OCI-LY7 (cell line): Measurements from ENCODE around the gene SPAG16. TPM values are rescaled to one million over a fixed set of nuclear protein-coding genes. Genes with fewer than 3 reads are reported as not detected.

Experiments used
- BruUV-seq: library from RNA; stranded (reverse); fragments of 400-500 nt; replicated peaks from 2 replicates; lab custom pipeline; 2021; lab: Mats Ljungman, UMichigan
- CTCF ChIA-PET: fragments of 300-600 bp; sonication (Branson Sonifier 250); formaldehyde crosslinking; loops from one replicate; lab custom pipeline; 2022; ENCODE audit warnings: antibody characterized with exemption; ENCODE audit not compliant: unreplicated experiment; lab: Charles Lee
- POLR2A ChIA-PET: fragments of 300-600 bp; sonication (Branson Sonifier 250); formaldehyde crosslinking; loops from one replicate; lab custom pipeline; 2022; ENCODE audit warnings: antibody characterized with exemption; lab: Charles Lee
- DNase-seq: peaks from one replicate; pipeline ENCODE4 v3.0.0-alpha.2; 2015; ENCODE audit warnings: low spot score
- H2AFZ ChIP-seq: fragments of 200-600 bp; sonication (generic), shearing (Covaris generic); 2 replicates; pipeline ENCODE4 v1.6.1; 2014; ENCODE audit warnings: mild to moderate bottlenecking, antibody characterized with exemption, low read length, moderate library complexity
- H3K27ac ChIP-seq: fragments of 200-600 bp; sonication (generic); 2 replicates; pipeline ENCODE4 v1.5.1; 2014; ENCODE audit warnings: mixed run types, low read depth, mild to moderate bottlenecking, moderate library complexity, low read length, inconsistent platforms; ENCODE audit not compliant: poor library complexity, severe bottlenecking
- H3K36me3 ChIP-seq: fragments of 200-600 bp; sonication (generic); 2 replicates; pipeline ENCODE4 v1.6.1; 2014; ENCODE audit warnings: mild to moderate bottlenecking, antibody characterized with exemption, low read length, moderate library complexity, mixed read lengths; ENCODE audit not compliant: insufficient read depth
- H3K4me1 ChIP-seq: fragments of 200-600 bp; sonication (generic); 2 replicates; pipeline ENCODE4 v1.5.1; 2014; ENCODE audit warnings: mild to moderate bottlenecking, low read length; ENCODE audit not compliant: insufficient read depth, poor library complexity, severe bottlenecking
- H3K4me2 ChIP-seq: fragments of 200-600 bp; sonication (generic); 2 replicates; pipeline ENCODE4 v1.6.1; 2014; ENCODE audit warnings: mild to moderate bottlenecking, low read length
- H3K4me3 ChIP-seq: fragments of 200-600 bp; sonication (generic); 2 replicates; pipeline ENCODE4 v1.5.1; 2014; ENCODE audit warnings: mild to moderate bottlenecking, low read depth, low read length; ENCODE audit not compliant: poor library complexity, severe bottlenecking
- H3K79me2 ChIP-seq: fragments of 200-600 bp; sonication (generic); 2 replicates; pipeline ENCODE4 v1.6.1; 2016; ENCODE audit warnings: low read depth, mild to moderate bottlenecking, low read length, moderate library complexity, mixed read lengths; ENCODE audit not compliant: insufficient read depth
- H3K9me2 ChIP-seq: fragments of 200-600 bp; sonication (generic); 2 replicates; pipeline ENCODE4 v1.6.1; 2016; ENCODE audit warnings: mild to moderate bottlenecking, low read length, mixed read lengths; ENCODE audit not compliant: insufficient read depth
- H3K9me3 ChIP-seq: fragments of 200-600 bp; sonication (generic); 2 replicates; pipeline ENCODE4 v1.6.1; 2014; ENCODE audit warnings: mild to moderate bottlenecking, mixed run types, low read length, mixed read lengths
- H4K20me1 ChIP-seq: fragments of 200-600 bp; sonication (generic); 2 replicates; pipeline ENCODE4 v1.6.1; 2014; ENCODE audit warnings: mild to moderate bottlenecking, antibody characterized with exemption, low read length, moderate library complexity, mixed read lengths; ENCODE audit not compliant: insufficient read depth
- EZH2phosphoT487 ChIP-seq: fragments of 200-600 bp; sonication (generic); IDR thresholded peaks from 2 replicates; pipeline ENCODE4 v1.6.1; 2018; ENCODE audit warnings: low read depth, borderline replicate concordance, mild to moderate bottlenecking, mixed run types, antibody characterized with exemption, low read length, moderate library complexity, mixed read lengths
- intact Hi-C: fragments of 100-400 bp; cut with micrococcal nuclease; formaldehyde crosslinking; loops from one replicate; pipeline ENCODE4 v1.10.0; 2022; ENCODE audit not compliant: unreplicated experiment
- total RNA-seq, 2 experiments: library from RNA; depleted of rRNA in 1 of 2; stranded (reverse); fragments of >200 nt in 1 of 2; shearing (Covaris generic) in 1 of 2; gene quantifications; 2 replicates each; pipeline ENCODE4 v1.2.3, GENCODE V29; 2014 to 2022
- TF ChIP-seq, protein P1 (sequence below): fragments of 200-600 bp; sonication (generic); conservative IDR thresholded peaks from 2 replicates; pipeline ENCODE4 v1.5.1; 2014; ENCODE audit warnings: mild to moderate bottlenecking, antibody characterized with exemption, low read length, moderate library complexity, mixed read lengths

SPAG16 gene
- total RNA-seq, 2 experiments from 2014 or later = 22.1 to 24.2 TPM

DNA sequence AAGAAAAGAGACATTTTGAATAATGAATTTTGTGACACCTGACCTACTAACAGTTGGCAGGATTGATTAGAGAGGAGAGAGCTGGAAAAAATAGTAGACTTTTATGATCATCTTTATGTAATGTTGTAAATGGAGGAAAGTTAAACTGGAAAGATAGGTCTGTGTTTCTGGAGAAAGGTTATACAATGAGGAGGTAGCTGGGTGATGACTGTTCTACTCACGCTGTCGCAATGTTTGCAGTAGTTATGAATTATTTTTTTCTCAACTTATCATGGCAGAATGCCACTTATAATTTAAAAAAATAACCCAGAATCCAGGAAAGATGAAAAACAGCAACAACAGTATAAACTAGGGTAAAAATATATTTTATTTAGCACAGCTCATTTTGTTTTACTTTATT, 364.9 kb downstream of the SPAG16 start:
- intact Hi-C loops = no loop called here
- no peaks in the 10 kb centered on the region for H3K36me3 ChIP-seq
- H3K4me1 ChIP-seq = no peaks in the 10 kb centered on the region
- no TSS peak for BruUV-seq
- ChIA-PET CTCF (no interaction called here), POLR2A (interaction anchor here (0.8 to 1.5 kb wide), 2 partner anchors 8 to 252 kb away, joined by 3 read pairs; no protein-coding TSS in a partner anchor)
- TF ChIP-seq, protein P1, sequence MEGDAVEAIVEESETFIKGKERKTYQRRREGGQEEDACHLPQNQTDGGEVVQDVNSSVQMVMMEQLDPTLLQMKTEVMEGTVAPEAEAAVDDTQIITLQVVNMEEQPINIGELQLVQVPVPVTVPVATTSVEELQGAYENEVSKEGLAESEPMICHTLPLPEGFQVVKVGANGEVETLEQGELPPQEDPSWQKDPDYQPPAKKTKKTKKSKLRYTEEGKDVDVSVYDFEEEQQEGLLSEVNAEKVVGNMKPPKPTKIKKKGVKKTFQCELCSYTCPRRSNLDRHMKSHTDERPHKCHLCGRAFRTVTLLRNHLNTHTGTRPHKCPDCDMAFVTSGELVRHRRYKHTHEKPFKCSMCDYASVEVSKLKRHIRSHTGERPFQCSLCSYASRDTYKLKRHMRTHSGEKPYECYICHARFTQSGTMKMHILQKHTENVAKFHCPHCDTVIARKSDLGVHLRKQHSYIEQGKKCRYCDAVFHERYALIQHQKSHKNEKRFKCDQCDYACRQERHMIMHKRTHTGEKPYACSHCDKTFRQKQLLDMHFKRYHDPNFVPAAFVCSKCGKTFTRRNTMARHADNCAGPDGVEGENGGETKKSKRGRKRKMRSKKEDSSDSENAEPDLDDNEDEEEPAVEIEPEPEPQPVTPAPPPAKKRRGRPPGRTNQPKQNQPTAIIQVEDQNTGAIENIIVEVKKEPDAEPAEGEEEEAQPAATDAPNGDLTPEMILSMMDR = no peak
- TF ChIP-seq EZH2phosphoT487 = no peak
- H3K4me3 ChIP-seq = no peak overlapping the region
- H3K79me2 ChIP-seq = no peaks in the 10 kb centered on the region
- H3K9me3 ChIP-seq = no peaks in the 10 kb centered on the region
- no peak overlapping the region for H3K4me2 ChIP-seq
- H3K9me2 ChIP-seq = no peaks in the 10 kb centered on the region
- DNase-seq = no peak
- no peak overlapping the region for H2AFZ ChIP-seq
- no peak overlapping the region for H3K27ac ChIP-seq
- no peaks in the 10 kb centered on the region for H4K20me1 ChIP-seq

DNA sequence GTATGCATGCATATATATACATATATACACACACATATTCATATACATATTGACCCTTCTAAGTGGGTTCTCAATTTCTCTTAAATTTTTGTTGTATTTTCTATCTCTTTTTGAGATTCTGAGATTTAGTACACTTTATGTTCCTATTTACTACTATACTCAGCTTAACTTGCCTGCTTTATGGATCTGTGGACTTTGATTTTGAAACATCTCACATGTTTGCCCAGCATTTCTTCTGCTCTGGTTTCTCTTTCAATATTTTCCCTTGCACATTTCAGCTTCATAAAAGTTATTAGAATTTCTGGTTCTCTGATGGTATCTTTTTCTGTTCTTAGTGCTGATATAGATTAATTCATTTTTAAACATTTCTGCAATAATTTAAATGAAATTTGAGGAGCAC, 380.6 kb downstream of the SPAG16 start:
- no peaks in the 10 kb centered on the region for H4K20me1 ChIP-seq
- no peak overlapping the region for H2AFZ ChIP-seq
- no peak overlapping the region for H3K4me2 ChIP-seq
- no peaks in the 10 kb centered on the region for H3K4me1 ChIP-seq
- H3K27ac ChIP-seq = no peak overlapping the region
- intact Hi-C loops = no loop called here
- peaks cover 9% of the 10 kb centered on the region; the same call in 1 of the 2 replicates for H3K9me3 ChIP-seq
- BruUV-seq = no TSS peak
- H3K36me3 ChIP-seq = no peaks in the 10 kb centered on the region
- no peaks in the 10 kb centered on the region for H3K79me2 ChIP-seq
- H3K9me2 ChIP-seq = no peaks in the 10 kb centered on the region
- CTCF ChIA-PET = no interaction called here
- DNase-seq = no peak
- no peak overlapping the region for H3K4me3 ChIP-seq
- POLR2A ChIA-PET = interaction anchor here (0.5 to 0.8 kb wide), 5 partner anchors 11 to 78 kb away, joined by 3 to 4 read pairs (median 3); no protein-coding TSS in a partner anchor
- TF ChIP-seq EZH2phosphoT487 = no peak
- TF ChIP-seq, protein P1 = no peak

DNA sequence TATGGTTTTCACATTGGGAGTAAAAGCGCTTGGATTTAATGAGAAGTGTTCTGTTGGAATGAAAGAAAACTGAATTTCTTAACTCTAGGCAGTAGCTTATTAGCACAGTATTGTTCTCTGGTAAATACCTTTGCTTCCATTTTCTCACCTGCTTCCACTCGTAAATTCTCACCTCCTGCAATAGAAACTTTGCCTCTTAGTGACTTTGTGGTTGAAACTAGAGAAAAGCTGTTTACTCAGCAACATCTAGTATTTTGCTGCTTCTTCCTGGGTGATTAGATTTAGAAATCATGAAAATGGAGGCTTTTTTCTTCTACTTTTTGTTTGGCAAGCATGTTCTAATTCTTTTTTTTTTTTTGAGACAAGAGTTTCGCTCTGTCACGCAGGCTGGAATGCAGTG, 385.4 kb downstream of the SPAG16 start:
- Histone ChIP-seq H3K4me1 (no peaks in the 10 kb centered on the region), H3K4me2 (no peak overlapping the region), H2AFZ (no peak overlapping the region), H4K20me1 (no peaks in the 10 kb centered on the region), H3K36me3 (no peaks in the 10 kb centered on the region), H3K79me2 (no peaks in the 10 kb centered on the region), H3K27ac (no peak overlapping the region), H3K4me3 (no peak overlapping the region), H3K9me3 (no peaks in the 10 kb centered on the region), H3K9me2 (no peaks in the 10 kb centered on the region)
- ChIA-PET POLR2A (interaction anchor here (0.7 kb wide), 2 partner anchors 682 to 890 kb away, joined by 3 read pairs; no protein-coding TSS in a partner anchor), CTCF (no interaction called here)
- no peak for DNase-seq
- no peak for TF ChIP-seq EZH2phosphoT487
- TF ChIP-seq, protein P1 = no peak
- intact Hi-C loops = no loop called here
- BruUV-seq = no TSS peak
